Vagina (tissue), 2 donors: Measurements from ENCODE around the gene SETD2. TPM values are rescaled to one million over a fixed set of nuclear protein-coding genes. Genes with fewer than 3 reads are reported as not detected.

Source experiments
- DNase-seq, 2 donors: peaks; one replicate each; pipeline ENCODE4 v3.0.0-alpha.2; 2017; ENCODE audit errors: extremely low spot score in 2 of 2
- H3K27ac ChIP-seq: fragments of 200-600 bp; sonication (generic); one replicate; pipeline ENCODE4 v1.5.1; 2019
- H3K27me3 ChIP-seq: fragments of 200-600 bp; sonication (generic); one replicate; pipeline ENCODE4 v1.5.1; 2019
- H3K36me3 ChIP-seq, 2 donors: fragments of 200-600 bp; sonication (generic); one replicate each; pipeline ENCODE4 v1.5.1; 2017 to 2019
- H3K4me1 ChIP-seq: fragments of 200-600 bp; sonication (generic); one replicate; pipeline ENCODE4 v1.5.1; 2019
- H3K4me3 ChIP-seq, 2 donors: fragments of 200-600 bp; sonication (generic); 1 replicate in 1 of 2; 2 replicates in 1 of 2; pipeline ENCODE4 v1.5.1; 2016 to 2019
- H3K9me3 ChIP-seq: fragments of 200-600 bp; sonication (generic); one replicate; pipeline ENCODE4 v1.5.1; 2019
- POLR2A ChIP-seq, 2 donors: fragments of 450-650 bp; IDR thresholded peaks; one replicate each; pipeline ENCODE4 v1.6.1; 2017; ENCODE audit warnings: antibody characterized with exemption in 2 of 2, mild to moderate bottlenecking in 2 of 2, moderate library complexity in 2 of 2
- POLR2AphosphoS5 ChIP-seq, 2 donors: sonication (generic); formaldehyde crosslinking; IDR thresholded peaks; one replicate each; pipeline ENCODE4 v1.9.0; 2017; ENCODE audit warnings: antibody characterized with exemption in 2 of 2, mild to moderate bottlenecking in 2 of 2, low read depth in 1 of 2; ENCODE audit not compliant: insufficient read depth in 1 of 2
- intact Hi-C: fragments of 100-400 bp; cut with DNase I; formaldehyde crosslinking; loops from one replicate; pipeline ENCODE4 v1.15.1; 2023
- total RNA-seq: library from RNA; depleted of rRNA; stranded (reverse); fragments of >200 nt; gene quantifications from one replicate; pipeline ENCODE4 v1.2.3, GENCODE V29; 2016
- TF ChIP-seq, protein P1 (sequence below), 3 experiments: fragments of 450-650 bp in 2 of 3; fragments of 200-600 bp in 1 of 3; sonication (generic) in 1 of 3; IDR thresholded peaks; one replicate each; pipeline ENCODE4 v1.5.1; 2017 to 2019; ENCODE audit warnings: antibody characterized with exemption in 3 of 3, mild to moderate bottlenecking in 2 of 3, moderate library complexity in 2 of 3

Gene SETD2
- total RNA-seq, 1 donor from 2014 or later: 55.5 TPM

DNA sequence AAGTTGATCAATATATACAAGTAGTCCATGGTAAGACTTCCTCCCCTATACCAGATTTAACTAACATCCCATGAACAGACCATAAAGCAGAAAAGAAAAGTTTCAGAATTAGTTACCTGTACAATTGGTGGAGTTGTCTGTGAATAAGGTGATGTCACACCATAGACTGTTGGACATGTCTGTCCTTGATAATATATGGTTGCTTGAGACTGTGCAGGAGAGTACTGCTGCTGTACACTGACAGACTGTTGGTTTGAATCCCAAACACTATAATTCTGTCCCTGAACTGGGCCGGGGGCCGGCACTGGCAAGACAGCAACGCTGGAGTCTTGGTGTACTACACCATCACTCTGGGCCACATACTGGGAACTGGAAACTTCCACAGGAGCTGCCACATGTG lies 107.2 kb downstream of the SETD2 start:
- TF ChIP-seq POLR2A (IDR thresholded peaks at IDR 0.05): no peak
- TF ChIP-seq POLR2AphosphoS5 (IDR thresholded peaks at IDR 0.05; ENCODE audit: insufficient read depth in 1 of 2, low read depth in 1 of 2): no peak
- TF ChIP-seq, protein P1, sequence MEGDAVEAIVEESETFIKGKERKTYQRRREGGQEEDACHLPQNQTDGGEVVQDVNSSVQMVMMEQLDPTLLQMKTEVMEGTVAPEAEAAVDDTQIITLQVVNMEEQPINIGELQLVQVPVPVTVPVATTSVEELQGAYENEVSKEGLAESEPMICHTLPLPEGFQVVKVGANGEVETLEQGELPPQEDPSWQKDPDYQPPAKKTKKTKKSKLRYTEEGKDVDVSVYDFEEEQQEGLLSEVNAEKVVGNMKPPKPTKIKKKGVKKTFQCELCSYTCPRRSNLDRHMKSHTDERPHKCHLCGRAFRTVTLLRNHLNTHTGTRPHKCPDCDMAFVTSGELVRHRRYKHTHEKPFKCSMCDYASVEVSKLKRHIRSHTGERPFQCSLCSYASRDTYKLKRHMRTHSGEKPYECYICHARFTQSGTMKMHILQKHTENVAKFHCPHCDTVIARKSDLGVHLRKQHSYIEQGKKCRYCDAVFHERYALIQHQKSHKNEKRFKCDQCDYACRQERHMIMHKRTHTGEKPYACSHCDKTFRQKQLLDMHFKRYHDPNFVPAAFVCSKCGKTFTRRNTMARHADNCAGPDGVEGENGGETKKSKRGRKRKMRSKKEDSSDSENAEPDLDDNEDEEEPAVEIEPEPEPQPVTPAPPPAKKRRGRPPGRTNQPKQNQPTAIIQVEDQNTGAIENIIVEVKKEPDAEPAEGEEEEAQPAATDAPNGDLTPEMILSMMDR (IDR thresholded peaks at IDR 0.05): no peak
- no peak for DNase-seq
- Histone ChIP-seq H3K27me3 (no peaks in the 10 kb centered on the region), H3K27ac (no peak overlapping the region), H3K36me3 (peaks cover 0 to 32% of the 10 kb centered on the region in 2 donors), H3K9me3 (no peaks in the 10 kb centered on the region), H3K4me3 (no peak overlapping the region), H3K4me1 (peaks cover 7% of the 10 kb centered on the region)
- intact Hi-C loops: no loop called here

DNA sequence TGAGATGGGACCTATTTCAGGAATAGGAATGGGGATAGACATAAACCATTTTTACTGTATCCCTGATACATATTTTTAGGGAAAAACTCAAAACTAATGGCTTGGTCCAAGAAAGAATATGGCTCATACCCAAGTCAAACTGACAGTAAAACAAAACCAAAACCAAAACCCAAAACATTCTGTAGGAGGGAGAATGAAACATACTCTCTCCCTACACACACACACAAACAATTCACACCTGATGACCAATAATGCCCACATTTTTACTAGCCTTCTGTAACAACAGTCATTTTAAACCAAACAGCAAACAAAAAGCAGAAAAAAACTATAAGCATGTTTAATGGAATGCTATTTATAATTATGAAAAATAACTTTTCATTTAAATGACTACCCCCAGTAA lies 109.5 kb downstream of the SETD2 start:
- no peak for DNase-seq

DNA sequence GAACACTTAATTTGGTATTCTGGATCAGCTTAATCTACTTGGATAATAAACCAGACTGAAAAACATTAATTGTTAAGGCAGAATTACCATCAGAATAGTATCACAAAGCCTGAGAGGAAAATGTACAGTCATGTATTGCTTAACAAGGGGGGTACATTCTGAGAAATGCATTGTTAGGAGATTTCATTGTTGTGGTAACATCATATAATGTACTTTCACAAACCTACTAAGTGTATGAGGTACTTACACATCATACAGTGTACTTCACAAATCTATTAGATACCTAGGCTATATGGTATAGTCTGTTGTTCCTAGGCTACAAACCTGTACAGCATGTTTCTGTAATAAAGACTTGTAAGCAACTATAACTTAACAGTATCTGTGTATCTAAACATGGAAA lies 116.2 kb downstream of the SETD2 start:
- Histone ChIP-seq H3K36me3 (peaks cover 0 to 8% of the 10 kb centered on the region in 2 donors), H3K27ac (no peak overlapping the region), H3K4me3 (no peak overlapping the region), H3K9me3 (no peaks in the 10 kb centered on the region), H3K4me1 (peaks cover 8% of the 10 kb centered on the region), H3K27me3 (no peaks in the 10 kb centered on the region)
- no peak for TF ChIP-seq POLR2AphosphoS5 (IDR thresholded peaks at IDR 0.05; ENCODE audit: insufficient read depth in 1 of 2, low read depth in 1 of 2)
- TF ChIP-seq, protein P1 (IDR thresholded peaks at IDR 0.05): no peak
- TF ChIP-seq POLR2A (IDR thresholded peaks at IDR 0.05): no peak
- DNase-seq: no peak
- intact Hi-C loops: no loop called here

More for the DNA sequence above, 109.5 kb downstream of the SETD2 start:
- intact Hi-C loops: loop anchor here (5.0 kb wide), 1 partner anchor 182 kb away; no protein-coding TSS in a partner anchor
- no peaks in the 10 kb centered on the region for H3K27me3 ChIP-seq
- H3K4me1 ChIP-seq: peaks cover 8% of the 10 kb centered on the region
- no peak overlapping the region for H3K4me3 ChIP-seq
- H3K27ac ChIP-seq: no peak overlapping the region
- H3K36me3 ChIP-seq: peaks cover 0 to 21% of the 10 kb centered on the region in 2 donors
- H3K9me3 ChIP-seq: no peaks in the 10 kb centered on the region
- TF ChIP-seq POLR2AphosphoS5 (IDR thresholded peaks at IDR 0.05; ENCODE audit: insufficient read depth in 1 of 2, low read depth in 1 of 2): no peak
- TF ChIP-seq, protein P1 (IDR thresholded peaks at IDR 0.05): no peak
- TF ChIP-seq POLR2A (IDR thresholded peaks at IDR 0.05): no peak

DNA sequence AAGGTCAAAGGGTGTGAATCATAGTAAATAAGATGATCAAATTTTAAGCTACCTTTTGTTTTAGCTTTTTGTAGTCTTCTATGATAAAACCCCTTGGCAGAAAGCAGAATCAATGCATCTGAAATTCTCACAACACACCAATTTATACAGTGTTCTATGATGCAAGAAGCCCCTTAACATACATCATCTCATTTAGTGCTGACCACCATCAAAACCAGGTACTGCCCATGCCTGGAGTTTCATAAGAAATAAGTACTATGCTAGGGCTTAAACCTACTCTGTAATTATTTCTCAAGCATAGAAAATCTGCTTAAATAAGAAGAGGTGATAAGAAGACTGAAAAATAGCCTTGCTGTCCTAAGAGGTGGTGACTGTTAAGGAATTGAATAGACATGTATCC lies 116.8 kb downstream of the SETD2 start:
- no peak overlapping the region for H3K27ac ChIP-seq
- H3K36me3 ChIP-seq: peaks cover 0 to 10% of the 10 kb centered on the region in 2 donors
- TF ChIP-seq, protein P1 (IDR thresholded peaks at IDR 0.05): no peak
- TF ChIP-seq POLR2A (IDR thresholded peaks at IDR 0.05) (no peak), POLR2AphosphoS5 (IDR thresholded peaks at IDR 0.05; ENCODE audit: insufficient read depth in 1 of 2, low read depth in 1 of 2) (no peak)
- no peaks in the 10 kb centered on the region for H3K27me3 ChIP-seq
- intact Hi-C loops: no loop called here
- H3K4me1 ChIP-seq: peaks cover 4% of the 10 kb centered on the region
- no peak for DNase-seq
- no peak overlapping the region for H3K4me3 ChIP-seq
- H3K9me3 ChIP-seq: no peaks in the 10 kb centered on the region

DNA sequence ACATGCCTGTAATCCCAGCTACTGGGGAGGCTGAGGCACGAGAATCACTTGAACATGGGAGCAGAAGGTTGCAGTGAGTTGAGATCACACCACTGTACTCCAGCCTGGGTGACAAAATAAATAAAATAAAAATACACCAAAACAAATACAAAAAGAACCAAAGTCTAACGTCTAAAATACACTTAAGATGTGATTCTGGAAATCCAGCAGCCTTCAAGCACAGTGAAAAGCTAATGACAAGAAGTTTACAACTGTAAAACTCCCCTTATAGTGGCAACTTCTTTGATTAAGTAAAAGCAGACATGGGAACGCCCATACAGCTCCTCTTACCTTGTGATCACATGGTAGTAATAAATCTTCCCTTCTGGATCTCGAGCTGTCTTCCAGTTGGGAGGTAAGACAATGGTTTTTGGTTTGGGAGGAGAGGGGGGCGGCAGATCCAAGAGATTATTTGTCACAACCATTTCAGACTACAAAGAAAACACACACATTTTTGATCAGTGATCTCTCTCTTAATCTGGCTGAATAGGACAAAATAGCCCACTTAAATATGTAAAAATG lies 121.6 kb downstream of the SETD2 start:
- no peak overlapping the region for H3K27ac ChIP-seq
- no peak for DNase-seq
- TF ChIP-seq POLR2A (IDR thresholded peaks at IDR 0.05): no peak
- TF ChIP-seq, protein P1 (IDR thresholded peaks at IDR 0.05): no peak
- TF ChIP-seq POLR2AphosphoS5 (IDR thresholded peaks at IDR 0.05; ENCODE audit: insufficient read depth in 1 of 2, low read depth in 1 of 2): no peak
- H3K9me3 ChIP-seq: no peaks in the 10 kb centered on the region
- H3K4me1 ChIP-seq: no peaks in the 10 kb centered on the region
- H3K36me3 ChIP-seq: peaks cover 0 to 41% of the 10 kb centered on the region in 2 donors
- H3K4me3 ChIP-seq: no peak overlapping the region
- H3K27me3 ChIP-seq: no peaks in the 10 kb centered on the region
- intact Hi-C loops: no loop called here
